ENCODE results near the gene LIN52.
"Not testable (repeated sequence)": the region's sequence is repeated elsewhere in the genome, so short reads cannot be mapped to it uniquely, and the experiment has no call there.

Gene LIN52

DNA sequence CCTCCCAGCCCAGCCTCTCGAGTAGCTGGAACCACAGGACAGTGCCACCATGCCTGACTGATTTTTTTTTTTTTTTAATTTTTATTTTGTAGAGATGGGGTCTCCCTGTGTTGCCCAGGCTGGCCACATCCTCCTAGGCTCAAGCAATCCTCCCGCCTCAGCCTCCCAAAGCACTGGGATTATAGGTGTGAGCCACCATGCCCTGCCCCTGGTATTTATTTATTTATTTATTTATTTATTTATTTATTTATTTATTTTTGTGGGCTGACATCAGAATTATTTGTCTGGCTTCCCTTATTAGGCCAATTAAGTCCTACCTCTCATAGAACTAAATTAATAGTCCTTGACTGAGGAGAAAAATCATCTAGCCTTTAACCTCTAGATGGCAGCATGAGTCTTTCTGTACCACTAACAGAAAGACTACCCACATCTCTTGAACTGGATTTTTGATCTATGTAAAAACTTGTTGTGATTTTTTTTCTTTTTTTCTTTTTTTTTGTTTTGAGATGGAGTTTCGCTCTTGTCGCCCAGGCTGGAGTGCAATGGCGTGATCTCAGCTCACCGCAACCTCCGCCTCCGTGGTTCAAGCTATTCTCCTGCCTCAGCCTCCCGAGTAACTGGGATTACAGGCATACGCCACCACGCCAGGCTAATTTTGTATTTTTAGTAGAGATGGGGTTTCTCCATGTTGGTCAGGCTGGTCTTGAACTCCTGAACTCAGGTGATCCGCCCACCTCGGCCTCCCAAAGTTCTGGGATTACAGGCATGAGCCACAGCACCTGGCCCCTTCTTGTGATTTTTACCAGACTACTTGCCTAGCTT lies 26.9 kb downstream of the LIN52 start:
- DNase-seq = peak; percentile 77

DNA sequence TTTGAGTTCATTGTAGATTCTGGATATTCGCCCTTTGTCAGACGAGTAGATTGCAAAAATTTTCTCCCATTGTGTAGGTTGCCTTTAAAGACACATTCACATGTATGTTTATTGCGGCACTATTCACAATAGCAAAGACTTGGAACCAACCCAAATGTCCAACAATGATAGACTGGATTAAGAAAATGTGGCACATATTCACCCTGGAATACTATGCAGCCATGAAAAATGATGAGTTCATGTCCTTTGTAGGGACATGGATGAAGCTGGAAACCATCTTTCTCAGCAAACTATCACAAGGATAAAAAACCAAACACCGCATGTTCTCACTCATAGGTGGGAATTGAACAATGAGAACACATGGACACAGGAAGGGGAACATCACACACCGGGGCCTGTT lies 40.7 kb downstream of the LIN52 start:
- DNase-seq = not testable (repeated sequence)

GRCh38 chr14:74126315-74127013 lies 41.7 kb downstream of the LIN52 start:
- no peak for DNase-seq

DNA sequence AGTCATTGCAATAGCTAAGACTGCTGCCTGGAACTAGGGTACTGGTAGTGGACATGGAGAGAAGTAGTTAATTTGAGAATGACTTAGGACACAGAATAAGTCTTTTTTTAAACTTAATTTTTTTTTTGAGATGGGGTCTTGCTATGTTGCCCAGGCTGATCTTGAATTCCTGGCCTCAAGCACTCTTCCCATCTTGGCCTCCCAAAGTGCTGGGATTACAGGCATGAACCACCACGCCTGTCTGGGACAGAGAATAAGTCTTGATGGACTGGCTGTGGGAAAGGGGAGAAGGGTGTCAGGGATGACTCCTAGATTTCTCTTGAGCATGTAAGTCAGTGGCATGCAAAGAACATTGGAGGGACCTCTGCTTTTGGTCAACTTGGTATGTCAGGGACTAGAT lies 42.9 kb downstream of the LIN52 start:
- no peak for DNase-seq

DNA sequence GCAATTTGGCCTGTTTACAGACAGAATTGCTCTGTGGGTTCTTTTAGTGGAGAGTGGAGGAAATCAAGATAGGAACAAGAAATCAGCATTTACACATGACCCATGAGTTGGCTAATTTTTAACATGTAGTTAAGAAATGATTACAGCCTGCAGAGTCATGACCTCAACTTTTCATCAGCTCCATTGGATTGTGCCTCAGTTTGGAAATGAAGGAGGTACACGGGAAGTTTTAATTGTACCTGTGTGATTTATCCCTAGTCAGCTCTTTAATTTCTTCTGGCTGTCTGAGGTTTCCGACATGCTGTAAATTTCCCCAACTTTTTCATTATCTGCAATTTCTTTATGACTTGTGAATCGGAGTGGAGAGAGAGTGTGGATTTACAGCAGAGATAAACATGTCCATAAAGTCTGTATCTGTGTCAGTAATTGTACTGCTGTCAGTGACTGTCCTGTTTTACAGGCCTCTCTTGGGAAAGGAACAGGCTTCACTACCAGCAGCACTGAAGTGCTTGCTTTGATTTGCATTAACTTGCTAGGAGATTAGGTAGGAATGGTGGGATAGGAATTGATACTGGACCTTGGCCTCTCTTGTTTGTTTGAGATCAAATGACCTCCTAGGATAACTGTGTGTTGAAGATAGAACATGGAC lies 49.2 kb downstream of the LIN52 start:
- no peak for DNase-seq

GRCh38 chr14:74134484-74134883 lies 49.7 kb downstream of the LIN52 start:
- DNase-seq = no peak

DNA sequence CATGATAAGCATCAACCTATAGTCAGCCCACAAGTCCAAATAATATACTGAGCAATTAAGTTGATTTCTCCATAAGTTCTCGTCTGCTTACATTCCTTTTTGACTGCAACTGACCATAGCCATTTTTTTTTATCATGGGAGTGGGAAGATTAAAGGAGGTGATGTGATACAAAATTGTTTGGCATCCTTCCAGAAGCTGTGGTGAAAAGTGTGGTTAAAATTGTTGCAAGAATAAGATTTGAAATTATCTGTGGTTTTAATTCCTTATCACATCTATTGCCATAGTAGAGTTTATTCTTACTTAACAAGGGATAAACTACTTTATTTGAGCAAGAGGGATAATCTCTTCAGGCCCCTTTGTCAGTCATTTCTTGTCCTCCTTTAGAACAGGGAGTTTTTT lies 50.7 kb downstream of the LIN52 start:
- peak; percentile 12 for DNase-seq

DNA sequence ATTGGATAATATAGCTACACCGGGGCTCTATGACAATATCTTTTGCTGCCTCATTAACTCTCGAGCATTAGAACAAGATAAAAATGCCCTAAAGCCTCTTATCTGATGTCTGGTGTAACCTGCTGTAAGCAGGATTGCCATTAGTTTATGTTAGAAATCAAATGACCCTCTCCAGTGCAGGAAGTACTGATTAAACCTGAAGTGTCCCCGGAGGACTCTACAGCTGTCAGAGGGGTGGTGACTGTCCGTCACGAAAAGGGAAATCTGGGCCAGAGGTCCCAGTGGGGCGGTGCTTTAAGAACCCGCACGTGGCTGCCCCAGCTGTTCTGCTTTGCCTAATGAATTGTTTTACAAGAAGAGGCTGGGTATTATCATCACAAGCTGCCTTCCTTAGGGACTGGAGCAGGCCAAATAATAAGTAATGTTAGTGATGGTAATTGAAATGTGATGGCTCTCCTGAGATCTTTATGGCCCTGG lies 55.7 kb downstream of the LIN52 start:
- peak; percentile 28 for DNase-seq

DNA sequence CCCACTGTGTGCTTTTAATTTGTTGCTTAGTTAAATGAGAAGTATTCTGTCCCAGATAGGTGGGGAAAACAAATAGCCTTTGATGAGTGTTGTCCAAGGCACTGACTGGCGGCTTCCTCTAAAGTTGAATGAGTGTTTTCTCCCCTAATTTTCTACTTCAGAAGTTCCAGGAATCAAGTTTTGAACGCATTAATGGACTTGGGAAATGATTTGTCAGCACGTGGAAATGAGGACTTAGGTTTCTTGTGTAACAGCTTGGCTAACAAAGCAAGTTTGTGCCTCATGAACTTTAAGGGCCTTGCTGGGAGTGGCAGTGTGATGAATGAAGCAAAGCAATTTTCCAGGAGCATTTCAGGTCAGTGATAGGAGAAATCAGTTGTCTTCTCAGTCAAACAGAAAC lies 56.9 kb downstream of the LIN52 start:
- peak; percentile 54 for DNase-seq

DNA sequence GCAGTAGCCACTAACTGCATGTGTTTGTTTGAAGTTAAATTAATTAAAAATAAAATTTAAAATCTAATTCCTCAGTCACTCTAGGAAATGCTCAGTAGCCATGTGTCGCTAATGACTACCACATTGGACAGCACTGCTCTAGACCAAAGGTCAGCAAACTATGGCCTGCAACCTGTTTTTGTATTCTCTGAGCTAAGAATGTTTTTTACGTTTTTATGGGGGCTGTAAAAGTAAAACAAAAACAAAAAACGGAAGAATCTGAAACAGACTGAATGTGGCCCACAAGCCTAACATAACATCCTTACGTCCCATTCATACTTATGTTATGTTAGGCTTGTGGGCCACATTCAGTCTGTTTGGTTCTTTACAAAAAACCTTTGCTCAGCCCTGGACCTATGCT lies 57.8 kb downstream of the LIN52 start:
- DNase-seq = no peak

DNA sequence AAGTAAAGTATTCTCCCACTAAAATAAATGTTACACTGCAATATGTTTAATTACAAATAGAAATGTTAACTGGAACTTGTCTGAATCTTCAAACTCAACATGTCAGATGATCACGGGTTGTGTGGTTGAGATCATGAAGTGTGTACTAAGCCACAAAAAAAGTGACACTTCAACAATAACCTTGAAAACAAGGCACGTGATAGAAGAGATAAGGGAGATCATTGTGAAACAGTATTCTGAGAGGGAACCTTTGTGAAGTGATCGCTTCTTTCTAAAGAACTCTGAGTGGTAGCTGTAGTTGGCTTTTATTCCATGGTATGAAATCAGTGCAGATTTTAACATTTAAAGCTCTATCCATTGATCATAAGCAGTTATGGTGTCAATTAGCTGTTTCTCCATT lies 60.0 kb downstream of the LIN52 start:
- DNase-seq = no peak

DNA sequence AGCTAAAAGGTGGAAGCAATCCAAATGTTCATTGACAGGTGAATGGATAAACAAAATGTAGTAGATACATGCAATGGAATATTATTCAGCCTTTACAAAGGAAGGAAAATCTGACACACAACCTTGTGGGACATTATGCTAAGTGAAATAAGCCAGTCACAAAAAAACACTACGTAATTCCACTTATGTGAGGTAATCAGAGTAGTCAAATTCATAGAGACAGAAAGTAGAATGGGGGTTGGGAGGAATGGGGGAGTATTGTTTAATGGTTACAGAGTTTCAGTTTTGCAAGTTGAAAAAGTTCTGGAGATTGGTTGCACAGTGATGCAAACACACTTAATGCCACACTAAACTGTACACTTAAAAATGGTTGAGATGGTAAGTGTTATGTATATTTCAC lies 62.8 kb downstream of the LIN52 start:
- no peak for DNase-seq

DNA sequence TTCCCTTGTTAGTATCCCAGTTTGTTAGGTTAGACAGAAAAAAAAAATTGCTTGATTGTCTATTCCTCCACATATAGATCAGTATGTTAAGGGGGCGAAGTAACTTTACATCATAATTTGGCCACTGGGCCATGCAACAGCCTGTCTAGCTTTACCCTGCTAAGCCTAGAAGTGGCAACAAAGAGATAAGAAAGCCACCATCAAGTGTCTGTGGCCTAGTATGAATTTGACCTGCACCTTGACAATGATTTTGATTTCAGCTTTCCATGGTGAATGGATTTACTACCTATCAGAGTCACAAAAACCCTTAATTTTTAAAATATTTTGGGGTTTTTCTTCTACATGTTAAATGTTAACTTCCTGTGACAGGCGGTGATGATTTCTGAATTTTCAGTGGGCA lies 63.9 kb downstream of the LIN52 start:
- no peak for DNase-seq

GRCh38 chr14:74155287-74155686 lies 70.5 kb downstream of the LIN52 start:
- no peak for DNase-seq

GRCh38 chr14:74155749-74156148 lies 71.0 kb downstream of the LIN52 start:
- no peak for DNase-seq

DNA sequence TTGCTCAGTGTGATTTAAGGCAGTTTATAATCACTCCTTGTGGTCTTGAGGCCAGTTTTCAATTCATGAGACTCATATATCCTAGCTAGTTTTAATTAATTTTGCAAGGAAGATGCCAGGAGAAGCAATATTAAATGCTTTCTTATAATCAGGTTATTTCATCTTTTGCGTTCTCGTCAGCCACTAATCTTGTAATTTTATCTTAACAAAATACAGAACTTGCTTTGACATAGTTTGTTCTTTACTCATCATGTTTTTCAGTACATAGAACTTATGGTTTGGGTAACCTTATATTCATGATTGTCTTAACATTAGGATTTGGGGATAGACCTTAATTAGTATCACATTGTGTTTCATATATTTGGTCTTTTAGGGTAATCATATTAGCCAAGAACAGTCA lies 76.0 kb downstream of the LIN52 start:
- DNase-seq = no peak

DNA sequence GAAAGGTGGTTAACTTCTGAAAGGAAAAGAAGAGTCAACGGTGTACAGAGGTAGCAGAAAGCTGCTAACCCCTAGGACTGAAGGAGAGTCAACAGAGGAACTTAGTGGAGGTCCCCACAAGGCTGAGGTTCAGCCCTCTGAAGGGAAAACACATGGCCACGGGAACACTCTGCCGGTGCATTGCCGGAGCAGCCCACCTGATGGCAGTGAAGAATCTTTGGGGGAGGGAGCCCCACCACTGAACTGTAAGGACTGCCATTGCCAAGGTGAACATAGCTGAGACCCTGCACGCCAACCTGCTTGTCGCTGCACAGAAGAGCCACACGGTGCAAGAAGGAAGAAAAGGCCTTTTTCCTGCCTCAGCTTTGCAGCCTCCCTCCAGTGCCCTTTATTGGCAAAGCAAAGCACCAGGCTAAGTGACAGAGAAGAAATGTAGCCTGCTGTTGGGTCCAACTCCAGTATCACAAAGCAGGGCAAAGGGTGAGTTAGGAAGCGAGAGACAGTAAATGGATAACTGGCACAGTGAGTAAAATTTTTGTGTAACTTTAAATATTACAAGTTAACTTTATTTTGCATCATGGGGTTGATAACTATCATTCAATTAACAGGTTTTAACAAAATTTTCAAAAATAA lies 76.9 kb downstream of the LIN52 start:
- no peak for DNase-seq

GRCh38 chr14:74169906-74170305 lies 85.2 kb downstream of the LIN52 start:
- no peak for DNase-seq

DNA sequence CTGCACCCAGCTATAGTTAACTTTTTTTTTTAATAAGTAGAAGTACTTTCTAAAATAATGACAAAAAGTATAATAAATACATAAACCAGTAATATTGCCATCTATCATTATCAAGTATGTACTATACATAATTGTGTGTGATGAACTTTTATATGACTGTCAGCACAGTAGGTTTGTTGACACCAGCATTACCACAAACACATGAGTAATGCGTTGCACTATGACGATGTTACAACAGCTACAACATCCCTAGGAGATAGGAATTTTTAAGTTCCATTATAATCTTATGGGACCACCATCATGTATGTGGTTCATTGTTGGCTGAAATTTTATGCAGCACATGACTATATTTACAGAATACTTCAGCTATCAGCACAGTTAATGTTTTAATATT lies 91.6 kb downstream of the LIN52 start:
- peak; percentile 21 for DNase-seq

DNA sequence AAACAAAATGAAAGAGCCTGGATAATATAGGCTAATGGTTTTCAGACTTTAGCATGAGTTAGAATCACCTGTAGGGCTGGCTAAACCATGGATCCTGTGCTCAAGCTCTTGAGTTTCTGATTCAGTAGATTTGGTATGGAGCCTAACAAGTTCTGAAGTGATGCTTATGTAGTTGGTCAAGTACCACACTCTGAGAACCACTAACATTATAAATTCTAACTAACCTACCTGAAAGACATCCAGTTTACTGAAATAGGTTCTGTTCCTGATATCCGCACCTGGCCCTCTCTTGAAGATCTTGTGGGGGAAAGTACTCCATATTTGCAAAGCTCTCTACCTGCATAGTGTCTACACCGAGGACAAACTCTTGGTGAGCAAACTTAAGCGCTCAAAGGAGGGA lies 95.1 kb downstream of the LIN52 start:
- DNase-seq = no peak

GRCh38 chr14:74190927-74191575 lies 106.3 kb downstream of the LIN52 start:
- no peak for DNase-seq

DNA sequence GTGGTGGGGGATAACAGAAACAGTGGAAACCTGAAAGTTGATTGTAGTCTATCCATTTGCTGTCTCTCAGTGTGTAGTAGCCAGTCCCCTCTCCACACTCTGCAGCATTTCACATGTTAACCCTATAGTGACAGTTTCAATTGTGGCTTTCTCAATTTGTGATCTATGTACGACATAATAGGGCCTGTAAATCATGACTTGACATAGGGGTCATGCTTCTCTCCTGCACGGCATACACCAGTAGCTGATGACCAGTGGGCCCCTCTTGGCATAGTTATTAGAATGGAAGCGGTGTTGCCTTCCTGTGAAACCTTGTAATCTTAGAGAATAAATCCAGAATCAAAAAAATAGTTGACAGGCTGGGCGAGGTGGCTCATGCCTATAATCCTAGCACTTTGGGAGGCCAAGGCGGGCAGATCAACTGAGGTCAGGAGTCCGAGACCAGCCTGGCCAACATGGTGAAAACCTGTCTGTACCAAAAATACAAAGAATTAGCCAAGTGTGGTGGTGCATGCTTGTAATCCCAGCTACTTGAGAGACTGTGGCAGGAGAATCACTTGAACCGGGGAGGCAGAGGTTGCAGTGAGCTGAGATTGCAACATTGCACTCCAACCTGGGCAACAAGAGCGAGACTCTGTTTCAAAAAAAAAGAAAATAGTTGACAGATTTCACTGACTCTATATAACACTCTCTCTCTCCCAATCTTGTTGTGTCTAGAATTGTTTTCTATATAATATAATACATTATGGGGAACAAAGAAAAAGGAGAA lies 109.9 kb downstream of the LIN52 start:
- no peak for DNase-seq

All from suppressor macrophage treated with lipopolysaccharide for 4 hours (primary cell).